ENCODE results near the gene HSD17B12.

GRCh38 chr11:43712676-43713075, 32.1 kb downstream of the HSD17B12 start:
- TF ChIP-seq PPARA (CRISPR knock-in tag; IDR thresholded peaks at IDR 0.05; ENCODE audit: borderline replicate concordance) = no peak
- TF ChIP-seq RARB (CRISPR knock-in tag; IDR thresholded peaks at IDR 0.05) = no peak
- no peak for TF ChIP-seq BACH2 (CRISPR knock-in tag; IDR thresholded peaks at IDR 0.05; ENCODE audit: borderline replicate concordance)
- TF ChIP-seq ZFP30 (CRISPR knock-in tag; IDR thresholded peaks at IDR 0.05) = no peak
